ENCODE results near the gene SETD7.
"Not testable (repeated sequence)": the region's sequence is repeated elsewhere in the genome, so short reads cannot be mapped to it uniquely, and the experiment has no call there.

Gene SETD7

DNA sequence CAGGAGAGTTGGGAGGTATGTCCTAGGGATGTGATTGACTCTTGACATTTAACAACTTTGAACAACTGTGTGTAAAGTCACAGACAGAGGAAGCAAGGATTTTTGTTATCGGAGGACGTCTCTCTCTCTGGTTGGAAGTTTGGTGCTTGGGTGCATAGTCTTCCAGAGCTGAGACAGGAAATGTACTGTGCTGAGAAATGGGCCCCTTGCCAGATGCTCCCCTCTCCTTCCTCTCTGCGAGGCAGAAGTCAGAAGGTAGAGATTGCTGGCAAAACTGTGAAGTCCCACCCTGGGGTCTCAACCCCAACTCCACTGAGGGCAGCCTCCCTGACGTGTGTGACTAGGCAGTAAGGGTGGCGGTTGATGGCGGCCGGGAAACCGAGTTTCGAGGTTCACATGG lies 49.2 kb downstream of the SETD7 start:
- DNase-seq: no peak

DNA sequence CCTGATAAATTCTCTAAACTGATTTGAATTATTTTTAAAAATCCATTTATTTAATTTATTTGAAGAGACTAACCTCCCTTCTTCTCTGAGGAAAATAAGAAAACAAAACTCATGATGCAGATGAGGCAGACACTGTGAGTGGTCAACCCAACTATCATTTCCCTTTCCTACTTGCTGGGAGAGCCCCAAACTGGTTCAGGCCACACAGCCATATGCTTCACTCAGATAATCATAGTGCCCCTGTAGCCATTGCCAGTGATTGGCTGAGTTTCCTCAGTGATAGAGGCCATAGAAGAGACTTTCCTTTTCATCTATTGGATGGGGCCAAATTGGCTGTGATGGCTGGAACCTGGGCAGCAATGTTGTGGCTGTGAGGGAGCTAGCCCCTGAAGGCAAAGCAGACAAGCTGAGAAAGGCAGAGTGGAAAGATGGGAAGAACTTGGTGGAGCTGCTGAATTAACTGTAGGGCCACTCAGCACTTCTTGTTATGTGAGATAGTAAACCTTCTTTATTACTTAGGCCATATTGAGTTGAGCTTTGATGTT lies 52.3 kb downstream of the SETD7 start:
- DNase-seq: no peak

DNA sequence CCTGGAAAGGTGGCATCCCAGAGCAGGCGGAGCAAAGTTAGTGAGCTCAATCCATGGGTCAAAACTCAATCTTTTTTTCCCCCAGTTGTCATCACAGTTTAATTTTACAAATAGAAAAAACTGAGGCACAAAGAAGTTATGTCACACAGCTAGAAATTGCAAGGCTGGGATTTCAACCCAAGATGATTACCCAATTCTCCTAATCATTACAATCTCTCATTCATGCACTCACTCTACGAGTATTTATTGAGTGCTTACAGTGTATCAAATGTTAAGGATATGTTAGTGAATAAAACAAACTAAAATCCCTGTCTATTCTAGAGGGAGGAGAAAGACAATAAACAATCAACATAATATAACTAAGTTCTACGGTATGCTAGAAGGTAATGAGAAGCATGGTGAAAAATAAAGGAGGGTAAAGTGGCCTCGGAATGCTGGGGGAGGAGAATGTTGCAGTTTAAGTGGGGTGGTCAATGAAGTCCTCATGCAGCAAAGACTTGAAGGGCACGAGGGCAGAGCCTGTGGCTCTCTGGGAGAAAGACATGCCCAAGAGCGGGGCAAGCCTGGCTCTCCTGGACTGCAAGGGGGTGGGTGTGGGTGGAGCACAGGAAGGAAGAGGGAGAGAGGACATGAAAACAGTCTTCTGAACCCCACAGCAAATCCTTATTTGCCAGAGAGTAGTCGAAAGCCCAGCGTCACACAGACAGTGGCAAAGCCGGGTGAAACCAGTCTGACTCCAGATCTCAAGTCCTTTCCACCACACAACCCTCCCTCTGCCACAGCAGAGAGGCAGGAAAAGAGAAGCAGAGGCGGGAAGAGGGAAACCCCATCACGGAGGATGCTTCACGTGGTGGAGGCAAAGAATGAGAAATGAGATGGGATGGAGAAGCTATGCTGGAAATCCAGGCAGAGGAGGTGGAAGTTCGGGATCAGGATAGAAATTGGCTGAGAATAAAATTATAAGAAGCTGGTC lies 53.8 kb downstream of the SETD7 start:
- no peak for DNase-seq

DNA sequence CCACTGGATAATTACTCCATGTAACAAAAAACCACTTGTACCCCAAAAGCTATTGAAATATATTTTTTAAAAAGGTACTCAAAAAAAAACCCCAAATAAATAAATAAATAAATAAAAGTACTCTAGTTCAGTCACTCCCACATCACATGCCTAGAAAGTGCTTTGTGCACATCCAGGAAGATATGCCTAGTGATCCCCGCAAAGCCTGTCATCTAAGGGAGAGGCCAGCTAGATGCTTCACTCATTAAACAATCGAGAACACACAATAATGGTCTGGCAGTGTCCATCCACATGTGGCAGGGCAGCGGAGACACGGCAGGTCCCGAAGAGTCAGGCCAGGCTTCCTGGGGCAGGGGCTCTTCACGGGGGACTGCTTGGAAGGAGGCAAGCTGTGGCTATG lies 54.5 kb downstream of the SETD7 start:
- DNase-seq: no peak

DNA sequence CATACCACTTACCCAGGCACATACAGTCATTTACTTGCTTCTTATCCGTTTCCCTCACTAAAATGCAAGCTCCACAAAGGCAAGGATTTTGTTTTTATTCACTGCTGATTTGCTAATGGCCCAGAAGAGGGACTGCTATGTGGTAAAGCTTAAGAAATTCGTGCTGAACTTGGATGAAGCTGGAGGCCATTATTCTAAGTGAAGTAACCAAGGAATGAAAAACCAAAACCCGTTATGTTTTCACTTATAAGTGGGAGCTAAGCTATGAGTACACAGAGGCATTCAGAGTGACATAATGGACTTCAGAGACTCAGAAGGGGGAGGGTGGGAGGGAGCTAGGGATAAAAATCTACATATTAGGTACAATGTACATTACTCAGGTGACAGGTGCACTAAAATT lies 54.9 kb downstream of the SETD7 start:
- no peak for DNase-seq

DNA sequence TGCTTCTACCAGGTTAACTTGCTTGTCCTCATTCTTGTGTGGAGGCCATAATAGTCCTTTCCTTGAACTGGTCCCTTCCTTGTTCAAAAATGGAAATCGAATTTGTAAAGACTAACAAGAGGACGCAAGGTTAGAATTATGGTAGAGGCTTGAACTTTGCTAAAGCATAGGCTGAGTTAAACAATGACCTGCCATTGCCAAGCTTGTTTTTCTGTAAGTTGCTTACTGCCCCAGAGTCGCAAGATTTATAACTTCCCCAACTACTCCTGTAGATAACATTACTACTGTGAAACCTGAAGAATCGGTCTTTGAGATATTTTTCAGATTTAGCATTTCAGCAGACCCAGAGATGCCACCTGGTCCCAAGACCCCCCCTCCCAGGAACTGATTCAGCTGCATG lies 56.8 kb downstream of the SETD7 start:
- no peak for DNase-seq

DNA sequence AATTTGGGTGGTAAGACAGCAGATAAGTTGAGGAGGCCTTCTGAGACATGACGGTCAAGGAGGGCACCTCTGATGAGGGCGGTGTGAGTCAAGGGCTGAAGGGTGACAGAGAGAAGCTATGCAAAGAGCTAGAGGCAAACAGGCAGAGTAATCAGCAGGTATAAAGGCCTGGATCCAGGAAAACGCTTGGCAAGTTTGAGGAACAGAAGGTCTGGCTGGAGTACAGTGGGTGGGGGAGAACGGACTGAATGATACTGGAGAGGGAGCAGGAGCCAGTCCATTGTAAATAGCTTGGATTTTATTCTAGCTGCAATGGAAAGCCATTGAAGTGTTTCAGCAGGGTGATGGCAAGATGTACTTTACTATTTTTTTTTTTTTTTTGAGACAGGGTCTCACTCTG lies 62.8 kb downstream of the SETD7 start:
- DNase-seq: no peak

DNA sequence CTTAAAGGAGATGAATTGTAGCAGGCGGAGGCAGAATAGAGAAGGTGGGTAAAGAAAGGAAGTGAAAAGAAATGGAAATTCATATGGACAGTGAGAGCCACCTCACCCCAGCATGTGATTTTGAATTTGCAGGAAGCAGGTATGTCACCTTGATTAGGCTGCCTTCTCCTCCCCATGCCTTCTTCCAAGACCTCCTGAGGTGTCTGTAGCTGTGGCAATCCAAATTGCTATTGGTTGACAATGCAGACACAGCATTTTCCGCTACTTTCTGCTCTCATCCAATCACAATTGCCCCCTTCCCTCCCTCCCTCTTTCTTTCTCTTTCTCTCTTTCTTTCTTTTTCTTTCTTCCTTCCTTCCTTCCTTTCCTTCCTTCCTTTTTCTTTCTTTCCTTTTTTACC lies 63.6 kb downstream of the SETD7 start:
- DNase-seq: no peak

DNA sequence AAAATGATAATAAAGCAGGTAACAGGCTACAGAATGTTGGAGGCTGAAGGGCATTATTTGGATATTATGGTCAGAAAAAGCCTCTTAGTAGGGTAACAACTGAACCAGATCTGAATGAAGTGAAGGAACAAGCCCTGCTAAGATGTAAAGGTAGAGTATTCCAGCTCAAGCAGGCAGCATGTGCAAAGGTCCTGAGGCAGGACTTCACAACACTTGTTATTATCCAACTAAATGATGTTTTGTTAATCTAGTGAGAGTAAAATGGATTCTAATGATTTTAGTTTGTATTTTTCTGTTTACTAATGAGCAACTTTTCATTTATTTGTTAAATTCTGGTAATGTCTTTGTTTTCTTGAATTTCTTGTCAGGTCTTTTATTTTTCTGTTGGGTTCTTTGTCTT lies 66.4 kb downstream of the SETD7 start:
- no peak for DNase-seq

DNA sequence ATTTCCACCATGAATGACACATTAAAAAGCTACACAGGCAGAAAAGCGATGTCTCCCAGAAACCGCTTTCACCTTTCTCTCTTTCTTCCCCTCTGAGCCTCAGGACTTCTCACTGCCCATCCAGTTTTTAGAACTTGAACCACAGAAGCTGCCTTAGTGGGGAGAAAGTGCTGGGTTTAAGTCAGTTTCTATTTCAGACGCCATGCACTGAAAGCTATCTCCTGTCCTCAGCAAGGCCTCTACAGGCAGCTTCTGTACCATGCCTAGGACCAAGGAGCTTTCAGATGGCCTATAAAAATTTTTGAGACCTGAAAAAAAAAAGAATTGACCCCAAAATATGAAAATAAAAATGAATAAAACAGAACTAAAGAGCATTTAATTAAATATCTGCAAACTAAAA lies 67.6 kb downstream of the SETD7 start:
- DNase-seq: no peak

DNA sequence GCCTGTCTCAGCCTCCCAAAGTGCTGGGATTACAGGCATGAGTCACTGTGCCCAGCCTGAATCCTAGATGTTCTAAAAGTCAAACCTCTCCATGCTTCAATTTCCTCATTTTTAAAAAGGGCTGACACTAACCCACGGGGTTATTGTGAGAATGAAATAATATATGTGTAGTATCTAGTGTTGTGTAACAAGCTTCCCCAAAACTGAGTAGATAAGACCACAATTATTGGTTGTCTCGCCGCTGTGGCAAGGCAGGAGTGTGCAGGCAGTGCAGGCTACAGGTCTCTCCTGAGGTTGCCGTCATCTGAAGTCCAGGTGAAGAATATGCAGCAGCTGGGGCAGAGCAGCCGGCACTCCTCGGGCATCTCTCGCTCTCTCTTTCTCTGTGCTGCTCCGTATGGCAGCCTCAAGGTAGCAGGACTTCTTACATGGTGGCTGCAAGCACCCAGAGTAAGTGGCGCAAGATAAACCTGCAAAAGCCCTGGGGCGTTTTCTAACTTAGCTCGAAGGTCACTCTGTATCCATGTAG lies 71.2 kb downstream of the SETD7 start:
- DNase-seq: no peak

DNA sequence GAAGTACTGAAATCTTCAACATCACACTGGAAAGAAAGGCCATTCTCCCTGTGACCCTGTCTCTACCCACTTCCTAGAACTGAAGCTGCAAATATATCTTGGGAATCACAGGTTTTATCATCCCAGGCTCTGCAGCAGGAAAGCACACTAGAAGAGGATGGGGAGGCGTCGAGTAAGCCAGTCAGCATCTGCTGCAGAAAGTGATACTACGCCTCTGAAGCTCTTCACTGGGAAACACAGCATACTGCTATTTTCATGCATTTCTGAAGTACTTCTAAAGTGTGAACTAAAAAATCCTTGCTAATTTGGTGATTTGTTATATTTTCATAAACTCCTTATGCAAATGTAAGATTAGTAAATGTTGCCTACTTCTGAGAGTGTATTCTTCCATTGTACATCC lies 73.0 kb downstream of the SETD7 start:
- DNase-seq: no peak

DNA sequence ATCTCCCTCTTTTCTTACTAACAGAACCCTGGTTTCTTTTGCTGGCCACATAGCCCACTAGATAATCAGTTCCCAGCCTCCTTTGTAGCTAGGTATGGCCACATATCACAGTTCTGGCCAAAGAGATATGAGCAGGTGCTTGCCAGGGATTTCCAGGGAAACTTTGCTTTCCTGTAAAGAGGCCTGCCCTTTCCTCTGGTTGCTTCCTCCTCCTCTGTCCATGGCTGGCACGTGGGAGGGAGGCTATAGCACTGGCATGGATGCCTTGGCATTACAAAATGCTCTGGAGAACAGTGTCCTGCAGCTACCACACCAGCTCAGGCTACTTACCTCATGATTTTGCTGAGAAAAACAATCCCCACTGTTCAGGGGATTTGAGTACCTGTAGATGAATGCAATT lies 74.6 kb downstream of the SETD7 start:
- DNase-seq: no peak

DNA sequence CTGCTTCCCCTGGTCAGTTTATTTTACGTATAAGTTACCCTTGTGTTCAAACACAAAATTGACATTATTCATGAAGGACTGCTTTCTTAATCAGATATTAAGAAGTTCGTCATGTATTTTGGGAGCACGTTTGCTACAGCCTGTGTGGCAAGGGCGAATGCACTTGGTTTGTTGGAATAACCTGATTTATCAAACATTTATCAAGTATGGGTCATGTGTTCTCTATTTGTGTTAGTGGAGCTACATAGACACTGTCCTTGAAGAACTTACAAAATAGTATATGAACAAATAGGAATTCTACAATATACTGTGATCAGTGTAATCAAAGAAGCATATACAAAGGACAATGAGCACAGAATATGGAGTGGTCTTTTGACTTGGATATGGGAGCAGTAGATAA lies 79.7 kb downstream of the SETD7 start:
- DNase-seq: no peak

DNA sequence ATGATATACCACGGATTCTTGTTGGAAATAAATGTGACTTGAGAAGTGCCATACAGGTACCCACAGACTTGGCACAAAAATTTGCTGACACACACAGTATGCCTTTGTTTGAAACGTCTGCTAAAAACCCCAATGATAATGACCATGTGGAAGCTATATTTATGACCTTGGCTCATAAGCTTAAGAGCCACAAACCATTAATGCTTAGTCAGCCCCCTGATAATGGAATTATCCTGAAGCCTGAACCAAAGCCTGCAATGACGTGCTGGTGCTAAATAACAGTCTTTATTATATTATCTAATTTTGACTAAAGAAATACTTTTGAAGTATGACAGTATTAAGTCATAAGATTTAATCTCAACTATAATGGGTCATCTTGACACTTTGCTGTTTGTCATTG lies 83.2 kb downstream of the SETD7 start:
- DNase-seq: no peak

DNA sequence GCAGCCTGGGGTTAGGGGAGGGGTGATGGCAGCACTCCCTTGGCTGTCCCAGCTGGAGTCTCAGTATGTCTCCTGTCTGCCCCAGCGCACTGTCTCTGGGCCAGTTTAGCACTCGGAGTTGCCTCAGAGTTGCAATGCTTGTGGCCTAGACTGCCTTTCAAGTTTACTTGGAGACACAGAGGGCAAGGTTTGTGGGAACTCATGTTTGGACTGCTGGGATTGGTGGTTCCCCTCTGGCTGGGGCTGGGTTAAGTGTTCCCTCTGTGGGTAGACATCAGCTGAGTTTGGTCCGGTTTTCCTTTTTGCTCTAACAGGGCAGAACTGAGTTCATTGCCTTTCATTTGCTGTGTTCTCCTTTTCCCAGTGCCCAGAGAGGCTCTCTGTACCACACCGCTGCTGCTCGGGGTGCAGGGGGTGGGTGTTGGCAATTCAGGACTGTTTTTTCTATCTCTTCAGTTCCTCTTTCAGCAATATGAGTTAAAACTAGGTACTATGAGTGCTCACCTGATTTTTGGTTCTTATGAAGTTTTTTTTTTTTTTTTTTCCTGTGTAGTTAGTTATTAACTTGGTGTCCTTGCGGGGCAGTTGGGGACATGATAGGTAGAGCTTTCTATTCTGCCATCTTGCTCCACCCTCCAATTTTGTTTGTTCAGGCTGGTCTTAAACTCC lies 84.9 kb downstream of the SETD7 start:
- no peak for DNase-seq

DNA sequence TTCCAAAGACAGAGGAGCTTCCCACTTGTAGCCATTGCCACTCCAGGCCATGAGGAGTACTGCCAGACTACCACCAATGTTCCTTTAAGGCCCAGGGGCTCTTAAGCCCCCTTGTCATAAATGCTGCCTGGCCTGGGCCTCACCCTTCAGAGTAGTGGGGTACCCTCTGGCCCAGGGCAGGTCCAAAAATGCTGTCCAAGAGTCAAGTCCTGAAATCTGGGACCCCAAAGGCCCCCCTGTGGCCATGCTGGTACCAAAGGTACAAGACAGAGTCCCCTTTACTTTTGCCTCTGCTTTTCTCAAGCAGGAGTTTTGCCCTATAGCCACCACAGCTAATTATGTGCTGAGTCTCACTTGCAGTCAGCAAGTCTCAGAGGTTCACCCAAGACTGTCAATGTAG lies 85.7 kb downstream of the SETD7 start:
- DNase-seq: no peak

DNA sequence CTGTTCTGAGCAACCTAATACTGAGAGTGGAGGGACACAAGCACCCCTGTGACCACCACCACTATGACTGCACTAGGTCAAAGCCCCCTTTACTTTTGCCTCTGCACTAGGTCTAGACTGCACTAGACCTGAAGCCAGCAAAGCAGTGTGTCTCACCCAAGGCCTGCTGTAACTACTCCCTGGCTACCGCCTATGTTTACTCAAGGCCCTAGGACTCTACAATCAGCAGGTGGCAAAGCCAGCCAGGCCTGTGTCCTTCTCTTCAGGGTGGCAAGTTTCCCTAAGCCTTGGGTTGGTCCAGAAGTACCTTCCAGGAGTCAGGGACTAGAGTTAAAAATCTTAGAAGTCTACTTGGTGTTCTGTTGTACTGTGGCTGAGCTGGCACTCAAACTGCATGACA lies 86.2 kb downstream of the SETD7 start:
- no peak for DNase-seq

DNA sequence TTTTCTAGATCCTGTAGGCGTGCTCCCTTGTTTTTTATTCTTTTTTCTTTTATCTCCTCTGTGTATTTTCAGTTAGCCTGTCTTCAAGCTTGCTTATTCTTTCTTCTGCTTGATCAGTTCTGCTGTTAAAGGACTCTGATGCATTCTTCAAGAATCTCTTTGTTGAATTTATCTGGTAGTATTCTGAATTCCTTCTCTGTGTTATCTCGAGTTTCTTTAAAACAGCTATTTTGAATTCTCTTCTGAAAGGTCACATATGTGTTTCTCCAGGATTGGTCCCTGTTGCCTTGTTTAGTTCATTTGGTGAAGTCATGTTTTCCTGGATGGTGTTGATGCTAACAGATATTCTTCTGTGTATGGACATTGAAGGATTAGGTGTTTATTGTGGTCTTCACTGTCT lies 86.8 kb downstream of the SETD7 start:
- no peak for DNase-seq

DNA sequence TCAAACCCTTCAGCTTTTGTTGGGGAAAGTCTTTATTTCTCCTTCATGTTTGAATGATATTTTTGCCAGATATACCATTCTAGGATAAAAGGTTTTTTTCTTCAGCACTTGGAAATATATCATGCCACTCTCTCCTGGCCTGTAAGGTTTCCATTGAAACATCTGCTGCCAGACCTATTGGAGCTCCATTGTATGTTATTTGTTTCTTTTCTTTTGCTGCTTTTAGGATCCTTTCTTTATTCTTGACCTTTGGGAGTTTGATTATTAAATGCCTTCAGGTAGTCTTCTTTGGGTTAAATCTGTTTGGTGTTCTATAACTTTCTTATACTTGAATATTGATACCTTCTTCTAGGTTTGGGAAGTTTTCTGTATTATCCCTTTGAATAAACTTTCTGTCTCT lies 87.3 kb downstream of the SETD7 start:
- not testable (repeated sequence) for DNase-seq

DNA sequence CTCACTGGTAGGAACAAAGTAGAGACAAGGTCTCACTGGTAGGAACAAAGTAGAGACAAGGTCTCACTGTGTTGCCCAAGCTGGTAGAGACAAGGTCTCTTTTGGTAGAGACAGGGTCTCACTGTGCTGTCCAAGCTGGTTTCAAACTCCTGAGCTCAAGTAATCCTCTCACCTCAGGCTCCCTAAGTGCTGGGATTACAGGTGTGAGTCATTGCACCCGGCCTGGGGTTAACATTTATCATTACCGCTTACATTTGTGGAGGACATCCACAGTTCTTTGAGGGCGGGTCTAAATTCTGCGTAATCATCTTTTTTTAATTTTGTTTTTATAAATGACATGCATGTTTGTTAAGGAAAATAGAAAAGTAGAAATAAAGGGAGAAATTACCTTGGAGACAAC lies 90.1 kb downstream of the SETD7 start:
- no peak for DNase-seq

DNA sequence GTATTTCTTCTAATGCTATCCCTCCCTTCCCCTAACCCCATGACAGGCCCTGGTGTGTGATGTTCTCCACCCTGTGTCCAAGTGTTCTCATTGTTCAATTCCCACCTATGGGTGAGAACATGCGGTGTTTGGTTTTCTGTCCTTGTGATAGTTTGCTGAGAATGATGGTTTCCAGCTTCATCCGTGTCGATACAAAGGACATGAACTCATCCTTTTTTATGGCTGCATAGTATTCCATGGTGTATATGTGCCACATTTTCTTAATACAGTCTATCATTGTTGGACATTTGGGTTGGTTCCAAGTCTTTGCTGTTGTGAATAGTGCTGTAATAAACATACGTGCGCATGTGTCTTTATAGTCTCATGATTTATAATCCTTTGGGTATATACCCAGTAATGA lies 91.5 kb downstream of the SETD7 start:
- DNase-seq: not testable (repeated sequence)

DNA sequence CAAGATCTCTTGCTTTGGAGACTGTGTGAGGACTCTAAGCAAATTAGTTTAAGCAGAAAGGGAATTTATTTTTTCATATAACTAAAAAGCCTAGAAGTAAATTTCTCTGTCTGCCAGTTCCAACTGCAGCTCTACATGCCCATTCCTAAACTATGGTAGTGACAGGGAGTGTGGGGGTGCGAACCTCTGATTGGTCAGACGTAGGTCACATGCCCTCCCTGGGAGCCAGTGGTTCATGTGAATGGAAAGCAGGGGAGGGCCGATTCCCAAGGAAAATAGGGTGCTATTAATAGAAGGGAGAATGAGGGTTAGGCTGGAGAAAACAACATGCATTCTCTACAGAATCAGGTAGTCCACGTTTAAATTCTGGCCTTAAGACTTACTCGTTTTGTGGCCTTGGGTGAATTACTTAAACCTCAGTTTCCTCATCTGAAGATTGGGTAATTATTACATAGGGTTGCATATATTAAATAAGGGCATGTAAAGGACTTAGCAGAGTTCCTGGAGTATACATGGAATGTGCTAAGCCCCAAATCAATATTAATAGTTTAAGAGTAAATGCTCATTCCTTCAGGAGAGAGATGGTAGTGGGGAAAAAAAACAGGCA lies 94.9 kb downstream of the SETD7 start:
- no peak for DNase-seq

DNA sequence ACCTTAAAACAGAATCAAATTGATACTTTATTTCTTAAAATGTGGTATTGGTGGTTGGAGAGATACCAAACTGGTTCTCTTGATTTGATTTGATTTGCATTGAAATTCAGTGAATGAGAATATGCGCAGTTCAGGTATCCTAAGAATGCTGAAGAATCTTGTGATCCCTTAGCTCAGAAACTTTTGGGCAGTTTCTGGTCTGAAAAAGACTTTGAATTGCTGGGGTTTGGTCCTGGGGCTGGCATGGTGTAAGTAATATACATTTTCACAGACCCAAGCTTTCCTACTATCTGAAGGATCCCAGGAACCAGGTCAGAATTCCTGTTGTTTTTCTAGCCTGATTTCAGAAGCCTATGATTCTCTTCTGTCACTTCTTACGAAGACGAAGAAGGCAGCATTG lies 95.5 kb downstream of the SETD7 start:
- no peak for DNase-seq
